Neural cell (in vitro differentiated cells): ENCODE data around the gene ESF1. TPM values are rescaled to one million over a fixed set of nuclear protein-coding genes. Genes with fewer than 3 reads are reported as not detected.
"Not testable (repeated sequence)": the region's sequence is repeated elsewhere in the genome, so short reads cannot be mapped to it uniquely, and the experiment has no call there.

Experiments used
- H2AFZ ChIP-seq: fragments of 200-600, 300-800 bp; sonication (generic), shearing (Covaris generic); 2 replicates; pipeline ENCODE4 v1.6.0; 2014; ENCODE audit warnings: low read depth, mild to moderate bottlenecking, antibody characterized with exemption, low read length, moderate library complexity
- H3F3A ChIP-seq: fragments of 200-600 bp; shearing (Covaris generic); 2 replicates; pipeline ENCODE4 v1.6.1; 2016; ENCODE audit warnings: mild to moderate bottlenecking, moderate library complexity, mixed read lengths, antibody characterized with exemption, low read length; ENCODE audit not compliant: insufficient read depth, poor library complexity, severe bottlenecking
- H3K27ac ChIP-seq: fragments of 200-600, 300-800 bp; sonication (generic), shearing (Covaris generic); 2 replicates; pipeline ENCODE4 v1.5.1; 2014; ENCODE audit warnings: mild to moderate bottlenecking, low read length, moderate library complexity
- H3K27me3 ChIP-seq: fragments of 300-800, 200-600 bp; sonication (generic), shearing (Covaris generic); 2 replicates; pipeline ENCODE4 v1.6.0; 2014; ENCODE audit warnings: mild to moderate bottlenecking, low read depth, low read length, moderate library complexity; ENCODE audit not compliant: insufficient read depth
- H3K36me3 ChIP-seq: fragments of 300-800, 200-600 bp; sonication (generic), shearing (Covaris generic); 2 replicates; pipeline ENCODE4 v1.5.1; 2014; ENCODE audit warnings: mild to moderate bottlenecking, antibody characterized with exemption, low read length, moderate library complexity; ENCODE audit not compliant: insufficient read depth
- H3K4me2 ChIP-seq: fragments of 300-800, 200-600 bp; sonication (generic), shearing (Covaris generic); 2 replicates; pipeline ENCODE4 v1.6.0; 2014; ENCODE audit warnings: mild to moderate bottlenecking, low read length
- H3K4me3 ChIP-seq: fragments of 300-800, 200-600 bp; sonication (generic), shearing (Covaris generic); 2 replicates; pipeline ENCODE4 v1.5.1; 2014; ENCODE audit warnings: mild to moderate bottlenecking, low read length, moderate library complexity
- H3K79me2 ChIP-seq: fragments of 200-600 bp; shearing (Covaris generic); replicated peaks from 2 replicates; pipeline ENCODE4 v1.6.0; 2014; ENCODE audit warnings: mild to moderate bottlenecking, low read length, moderate library complexity; ENCODE audit not compliant: insufficient read depth
- H3K9ac ChIP-seq: fragments of 300-800, 200-600 bp; sonication (generic), shearing (Covaris generic); 2 replicates; pipeline ENCODE4 v1.6.1; 2016; ENCODE audit warnings: mild to moderate bottlenecking, low read length, mixed read lengths
- H3K9me2 ChIP-seq: fragments of 200-600 bp; shearing (Covaris generic); 2 replicates; pipeline ENCODE4 v1.6.1; 2016; ENCODE audit warnings: mild to moderate bottlenecking, low read length, mixed read lengths; ENCODE audit not compliant: insufficient read depth
- H3K9me3 ChIP-seq: fragments of 200-600, 300-800 bp; sonication (generic), shearing (Covaris generic); 2 replicates; pipeline ENCODE4 v1.6.1; 2016; ENCODE audit warnings: mild to moderate bottlenecking, mixed run types, low read length, moderate library complexity, mixed read lengths
- H4K20me1 ChIP-seq: fragments of 200-600 bp; shearing (Covaris generic); 2 replicates; pipeline ENCODE4 v1.6.1; 2016; ENCODE audit warnings: mild to moderate bottlenecking, mixed run types; ENCODE audit not compliant: insufficient read depth
- EP300 ChIP-seq: fragments of 450-650 bp; conservative IDR thresholded peaks from 2 replicates; pipeline ENCODE4 v1.6.1; 2014; ENCODE audit warnings: antibody characterized with exemption, mild to moderate bottlenecking, moderate library complexity; ENCODE audit not compliant: poor library complexity, severe bottlenecking
- EZH2 ChIP-seq: fragments of 200-600, 300-800 bp; shearing (Covaris generic), sonication (generic); IDR thresholded peaks from 2 replicates; pipeline ENCODE4 v1.6.1; 2014; ENCODE audit warnings: antibody characterized with exemption, low read length, borderline replicate concordance, mild to moderate bottlenecking; ENCODE audit not compliant: insufficient read depth, poor library complexity, severe bottlenecking
- MXI1 ChIP-seq: fragments of 450-650 bp; conservative IDR thresholded peaks from 2 replicates; pipeline ENCODE4 v1.6.1; 2014; ENCODE audit warnings: antibody characterized with exemption, mild to moderate bottlenecking; ENCODE audit not compliant: poor library complexity, severe bottlenecking
- POLR2AphosphoS5 ChIP-seq: IDR thresholded peaks from 2 replicates; pipeline ENCODE4 v1.6.1; 2012
- RAD21 ChIP-seq: fragments of 450-650 bp; conservative IDR thresholded peaks from 2 replicates; pipeline ENCODE4 v1.6.1; 2014; ENCODE audit warnings: antibody characterized with exemption, mild to moderate bottlenecking, moderate library complexity
- REST ChIP-seq: IDR thresholded peaks from 2 replicates; pipeline ENCODE4 v1.6.1; 2012; ENCODE audit warnings: borderline replicate concordance
- SMC3 ChIP-seq: fragments of 450-650 bp; conservative IDR thresholded peaks from 2 replicates; pipeline ENCODE4 v1.6.1; 2014; ENCODE audit warnings: antibody characterized with exemption, mild to moderate bottlenecking, moderate library complexity; ENCODE audit not compliant: poor library complexity
- TAF1 ChIP-seq: IDR thresholded peaks from 2 replicates; pipeline ENCODE4 v1.6.1; 2012; ENCODE audit warnings: low read depth
- polyA plus RNA-seq: library from polyadenylated mRNA; depleted of rRNA; stranded (reverse); fragments of >200 nt; gene quantifications from 2 replicates; pipeline ENCODE4 v1.2.3, GENCODE V29; 2014

ESF1 gene
- polyA plus RNA-seq, 1 donor from 2014 or later, result 10.0 TPM

GRCh38 chr20:13741879-13742278 is 42.8 kb downstream of the ESF1 start:
- Histone ChIP-seq H3K9me3 (no peaks in the 10 kb centered on the region), H3F3A (no peaks in the 10 kb centered on the region), H3K27me3 (no peaks in the 10 kb centered on the region), H3K9me2 (no peaks in the 10 kb centered on the region), H3K4me3 (no peak overlapping the region), H3K79me2 (no peaks in the 10 kb centered on the region), H3K36me3 (no peaks in the 10 kb centered on the region), H3K27ac (no peak overlapping the region), H3K4me2 (no peak overlapping the region), H3K9ac (no peak overlapping the region), H2AFZ (no peak overlapping the region), H4K20me1 (no peaks in the 10 kb centered on the region)
- TF ChIP-seq EP300 (no peak), TAF1 (no peak), SMC3 (no peak), POLR2AphosphoS5 (no peak), MXI1 (no peak), RAD21 (no peak), REST (no peak), EZH2 (no peak)

GRCh38 chr20:13739731-13740649 is 44.7 kb downstream of the ESF1 start:
- H3K4me2 ChIP-seq, result no peak overlapping the region
- H3F3A ChIP-seq, result no peaks in the 10 kb centered on the region
- no peak overlapping the region for H3K27ac ChIP-seq
- H3K36me3 ChIP-seq, result no peaks in the 10 kb centered on the region
- no peaks in the 10 kb centered on the region for H3K9me2 ChIP-seq
- no peak for TF ChIP-seq EP300
- no peak overlapping the region for H3K9ac ChIP-seq
- H2AFZ ChIP-seq, result no peak overlapping the region
- no peaks in the 10 kb centered on the region for H4K20me1 ChIP-seq
- H3K27me3 ChIP-seq, result no peaks in the 10 kb centered on the region
- H3K9me3 ChIP-seq, result no peaks in the 10 kb centered on the region
- no peaks in the 10 kb centered on the region for H3K79me2 ChIP-seq
- H3K4me3 ChIP-seq, result no peak overlapping the region

GRCh38 chr20:13738187-13738586 is 46.5 kb downstream of the ESF1 start:
- not testable (repeated sequence) for H3K27ac ChIP-seq, H3K27me3 ChIP-seq, H3K9me2 ChIP-seq, H3K9ac ChIP-seq, H3K36me3 ChIP-seq, H3K79me2 ChIP-seq, H4K20me1 ChIP-seq, H3K4me2 ChIP-seq, H3K4me3 ChIP-seq, H3F3A ChIP-seq, H3K9me3 ChIP-seq, H2AFZ ChIP-seq
